Suppressor macrophage treated with lipopolysaccharide for 4 hours (primary cell): Measurements from ENCODE around the gene DSCAM.

Experiments used
- DNase-seq: peaks from one replicate; pipeline ENCODE4 v3.0.0-alpha.2; 2020

Gene DSCAM

DNA sequence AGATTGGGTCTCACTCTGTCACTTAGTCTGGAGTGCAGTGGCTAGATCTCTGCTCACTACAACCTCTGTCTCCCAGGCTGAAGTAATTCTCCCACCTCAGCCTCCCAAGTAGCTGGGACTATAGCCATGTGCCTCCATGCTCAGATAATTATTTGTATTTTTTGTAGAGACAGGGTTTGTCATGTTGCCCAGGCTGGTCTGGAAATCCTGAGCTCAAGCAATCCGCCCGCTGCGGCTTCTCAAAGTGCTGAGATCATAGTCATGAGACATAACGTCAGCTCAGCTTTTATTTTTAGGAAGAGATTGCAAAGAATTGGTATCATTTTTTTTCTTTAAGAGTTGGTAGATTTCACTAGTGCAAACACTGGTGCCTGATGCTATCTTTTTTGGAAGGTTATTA, 244.9 kb downstream of the DSCAM start:
- peak; percentile 14 for DNase-seq

DNA sequence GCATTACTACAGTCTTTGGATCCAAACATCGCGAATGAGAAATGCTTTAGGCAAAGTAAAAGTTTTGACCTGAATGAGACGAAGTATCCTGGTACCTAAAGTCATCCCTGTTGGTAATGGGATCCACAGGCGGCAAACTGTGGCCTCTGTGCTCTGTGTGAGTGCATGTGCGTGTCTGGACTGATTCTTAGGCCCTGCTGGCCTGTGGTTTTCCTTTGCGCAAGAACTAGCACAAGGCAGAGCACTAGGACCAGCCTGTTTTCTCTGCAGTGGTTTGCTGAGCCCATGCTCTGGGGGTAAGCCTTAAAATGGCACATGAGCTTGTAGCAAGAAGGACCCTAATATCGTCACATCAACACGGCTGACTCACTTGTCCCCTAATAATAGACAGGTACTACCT, 251.2 kb downstream of the DSCAM start:
- DNase-seq, result no peak

DNA sequence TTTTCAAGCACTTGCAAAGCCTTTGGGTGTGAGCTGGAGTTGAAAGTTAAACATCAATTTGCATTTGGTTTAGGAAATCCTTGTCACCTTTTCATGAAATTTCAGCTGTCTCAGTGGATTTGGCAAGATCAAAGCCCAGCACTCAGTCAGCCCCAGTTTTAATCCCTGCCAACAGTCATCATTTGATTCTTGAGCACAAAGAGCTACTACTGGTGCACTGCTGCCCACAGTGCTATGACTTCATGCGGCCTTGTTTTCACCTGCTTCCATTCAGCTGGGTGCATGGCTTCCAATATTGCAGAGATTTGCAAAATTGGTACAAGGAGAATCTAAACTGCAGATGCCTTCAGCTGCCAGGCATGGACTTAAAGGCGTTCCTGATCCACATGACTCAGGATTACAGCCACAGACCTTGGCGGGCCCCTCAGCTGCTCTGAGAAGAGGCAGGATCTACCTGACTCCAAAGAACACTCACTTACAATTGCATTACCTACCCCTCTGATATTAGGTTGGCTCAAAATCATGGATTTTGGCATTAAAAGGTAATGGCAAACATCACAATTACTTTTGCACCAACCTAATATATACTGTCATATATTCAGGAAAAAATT, 259.1 kb downstream of the DSCAM start:
- DNase-seq, result no peak

DNA sequence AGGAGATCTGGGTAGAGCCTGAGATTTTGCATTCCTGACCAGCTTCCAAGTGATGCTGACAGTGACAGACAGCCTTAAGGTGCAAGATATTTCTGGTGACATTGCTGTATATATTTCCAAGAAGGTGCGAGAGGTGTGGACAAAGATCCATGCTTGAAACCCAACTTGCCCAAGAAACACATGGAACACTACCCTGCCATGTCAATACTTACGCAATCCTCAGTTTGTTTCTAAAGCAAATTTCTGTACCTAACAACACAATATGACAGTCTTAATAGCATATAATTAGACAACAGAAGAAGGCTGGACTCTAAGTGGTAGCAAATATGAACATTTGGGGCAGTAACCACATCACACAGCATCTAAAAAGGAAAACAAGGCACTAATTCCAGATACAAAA, 260.4 kb downstream of the DSCAM start:
- no peak for DNase-seq

DNA sequence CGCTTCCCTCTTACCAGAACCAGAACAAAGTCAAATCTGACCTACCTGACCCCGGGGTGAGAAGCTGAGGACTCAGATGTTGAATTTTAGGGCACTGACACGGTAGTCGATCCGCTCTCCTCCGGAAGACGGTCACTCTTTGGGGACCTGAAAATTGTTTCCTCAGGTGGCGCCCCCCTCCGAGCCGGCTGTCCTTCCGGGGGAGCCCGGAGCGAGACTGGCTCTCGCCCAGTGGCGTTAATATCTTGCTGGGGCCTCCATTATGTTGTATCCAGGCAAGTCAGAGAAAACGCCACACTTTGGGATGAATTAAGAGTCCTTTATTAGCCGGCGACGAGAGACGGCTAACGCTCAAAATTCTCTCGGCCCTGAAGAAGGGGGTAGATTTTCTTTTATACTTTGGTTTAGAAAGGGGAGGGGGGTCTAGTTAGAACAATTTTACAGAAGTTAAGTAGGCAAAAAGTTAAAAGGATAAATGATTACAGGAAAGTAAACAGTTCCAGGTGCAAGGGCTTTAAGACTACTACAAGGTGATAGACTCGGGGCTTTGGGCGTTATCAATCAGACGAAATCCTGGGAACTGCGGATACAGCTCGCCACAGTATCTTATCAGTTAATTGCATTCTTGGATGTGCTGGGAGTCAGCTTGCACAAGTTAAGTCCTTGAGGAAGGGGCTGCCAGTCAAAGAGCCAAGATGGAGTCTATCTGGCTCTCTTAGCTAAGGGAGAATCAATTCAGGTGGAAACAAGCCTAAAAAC, 269.5 kb downstream of the DSCAM start:
- DNase-seq, result no peak

DNA sequence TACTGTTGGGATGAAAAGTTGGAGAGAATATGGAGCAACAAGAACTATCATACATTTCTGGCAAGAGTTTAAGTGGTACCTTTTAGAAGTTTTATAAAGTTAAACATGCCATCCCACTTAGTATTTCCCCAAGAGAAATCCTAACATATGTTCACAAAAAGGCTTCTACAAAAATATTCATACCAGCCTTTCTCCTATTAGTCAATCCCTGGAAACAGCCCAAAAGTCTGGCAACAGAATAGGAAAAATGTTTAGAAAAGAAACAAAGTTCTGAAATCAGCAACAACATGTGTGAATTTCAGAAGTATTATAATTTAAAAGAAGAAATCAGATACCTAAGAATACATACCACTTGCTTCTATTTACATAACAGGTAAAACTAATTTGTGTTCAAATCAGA, 271.0 kb downstream of the DSCAM start:
- no peak for DNase-seq

DNA sequence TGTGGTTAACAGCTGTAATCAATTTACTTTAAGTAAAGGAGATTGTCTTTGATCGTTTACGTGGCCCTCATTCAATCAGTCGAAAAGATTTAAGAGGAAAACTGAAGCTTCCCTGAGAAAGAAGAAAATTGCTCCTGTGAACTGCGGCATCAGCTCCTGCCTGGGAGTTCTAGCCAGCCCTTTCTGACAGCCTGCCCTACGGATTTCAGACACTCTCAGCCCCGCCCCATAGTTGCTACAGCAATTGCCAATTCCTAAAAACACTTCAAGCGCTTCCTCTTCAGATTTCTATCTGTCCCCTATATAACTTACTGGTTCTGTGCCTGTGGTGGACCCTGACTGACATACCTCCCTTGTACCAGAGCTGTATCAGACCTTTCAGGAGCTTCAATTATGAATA, 277.6 kb downstream of the DSCAM start:
- DNase-seq, result no peak

DNA sequence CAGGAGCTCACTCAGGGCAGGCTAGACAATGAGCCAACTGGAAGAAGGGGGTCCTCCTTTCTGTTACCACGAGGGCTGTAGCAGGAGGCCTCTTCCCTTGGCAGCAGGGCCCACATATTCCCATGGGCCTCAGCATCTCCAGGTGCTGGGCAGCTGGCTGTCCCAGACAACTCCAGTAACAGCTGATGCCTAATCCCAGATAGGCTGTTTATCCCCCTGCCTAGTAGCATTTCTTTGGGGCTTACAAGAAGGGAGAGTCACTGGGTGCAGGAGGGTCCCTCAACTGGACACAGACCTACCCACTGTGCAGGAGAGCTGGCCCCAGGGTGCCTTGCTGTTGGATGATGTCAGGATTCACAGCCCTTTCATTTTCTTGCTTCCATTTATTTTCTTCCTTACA, 278.2 kb downstream of the DSCAM start:
- DNase-seq, result no peak

DNA sequence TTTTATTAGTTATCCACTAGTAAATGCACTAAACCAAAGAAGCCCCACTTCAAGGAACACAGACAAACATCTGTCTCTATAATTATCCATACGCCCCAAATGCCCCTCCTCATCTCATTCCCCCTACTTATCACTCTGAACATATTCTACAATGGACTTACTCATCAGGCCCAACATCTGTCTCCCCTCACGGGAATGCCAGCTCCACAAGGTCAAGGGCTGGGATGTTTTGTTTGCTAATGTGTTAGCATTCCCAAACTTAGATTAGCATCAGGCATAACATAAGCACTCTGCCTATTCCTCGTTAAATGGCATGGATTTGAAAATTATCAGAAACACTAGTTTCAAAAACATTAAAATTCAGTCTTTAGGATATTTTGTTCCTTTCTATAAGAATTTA, 279.5 kb downstream of the DSCAM start:
- DNase-seq, result no peak

DNA sequence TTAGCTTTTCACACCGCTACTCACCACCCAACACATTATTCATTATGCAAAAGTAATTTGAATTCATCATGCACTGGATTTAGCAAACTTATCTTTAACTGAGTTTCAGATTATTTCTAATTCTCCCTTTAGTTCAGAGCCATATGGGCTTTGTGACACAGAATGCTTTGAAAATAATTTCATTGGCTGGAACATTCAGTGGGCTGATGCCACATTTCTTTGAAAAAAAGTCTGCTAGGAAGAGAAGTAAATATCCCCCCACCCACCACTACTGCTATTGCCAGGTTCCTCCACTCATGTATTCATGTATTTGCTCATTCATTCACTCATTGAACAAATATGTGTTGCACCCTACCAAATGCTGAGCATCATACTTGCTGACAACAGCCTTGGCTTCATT, 280.5 kb downstream of the DSCAM start:
- no peak for DNase-seq

DNA sequence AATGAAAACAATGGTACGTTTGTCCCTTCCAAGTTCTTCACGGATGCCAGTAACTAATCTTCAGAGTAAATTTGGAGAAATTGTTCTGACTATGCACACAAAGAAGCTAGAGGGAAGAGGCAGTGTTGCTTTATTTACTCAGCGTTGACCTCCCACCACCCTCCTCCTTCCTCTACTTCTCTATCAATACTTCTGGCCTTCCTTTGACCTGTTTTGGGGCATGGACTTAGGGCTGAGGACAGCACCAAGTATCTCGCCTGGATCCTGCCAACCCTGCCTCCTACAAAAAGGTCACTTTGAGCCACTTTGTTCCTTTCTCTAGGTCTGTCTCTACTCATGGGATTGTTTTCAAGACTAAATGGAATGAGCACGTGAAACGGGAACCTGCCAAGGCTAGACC, 282.6 kb downstream of the DSCAM start:
- DNase-seq, result no peak

DNA sequence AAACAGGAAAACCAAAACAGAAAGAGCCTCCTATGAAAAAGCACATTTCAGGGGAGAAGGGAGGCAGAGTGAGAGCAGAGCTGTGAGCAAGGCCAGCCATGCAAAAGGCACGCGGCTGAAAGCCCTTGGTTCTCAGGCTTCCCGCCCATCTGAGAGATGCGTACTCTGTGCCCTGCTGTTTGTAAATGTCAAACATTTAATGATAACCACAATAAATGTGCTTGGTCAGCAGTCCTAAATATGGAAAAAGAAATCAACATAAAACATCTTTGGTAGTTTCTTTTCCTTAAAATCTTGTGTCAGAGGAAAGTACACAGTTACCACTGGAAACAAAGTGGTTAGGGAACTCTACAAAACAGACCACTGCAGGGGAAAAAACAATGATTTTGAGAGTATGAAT, 283.1 kb downstream of the DSCAM start:
- DNase-seq, result peak; percentile 21

DNA sequence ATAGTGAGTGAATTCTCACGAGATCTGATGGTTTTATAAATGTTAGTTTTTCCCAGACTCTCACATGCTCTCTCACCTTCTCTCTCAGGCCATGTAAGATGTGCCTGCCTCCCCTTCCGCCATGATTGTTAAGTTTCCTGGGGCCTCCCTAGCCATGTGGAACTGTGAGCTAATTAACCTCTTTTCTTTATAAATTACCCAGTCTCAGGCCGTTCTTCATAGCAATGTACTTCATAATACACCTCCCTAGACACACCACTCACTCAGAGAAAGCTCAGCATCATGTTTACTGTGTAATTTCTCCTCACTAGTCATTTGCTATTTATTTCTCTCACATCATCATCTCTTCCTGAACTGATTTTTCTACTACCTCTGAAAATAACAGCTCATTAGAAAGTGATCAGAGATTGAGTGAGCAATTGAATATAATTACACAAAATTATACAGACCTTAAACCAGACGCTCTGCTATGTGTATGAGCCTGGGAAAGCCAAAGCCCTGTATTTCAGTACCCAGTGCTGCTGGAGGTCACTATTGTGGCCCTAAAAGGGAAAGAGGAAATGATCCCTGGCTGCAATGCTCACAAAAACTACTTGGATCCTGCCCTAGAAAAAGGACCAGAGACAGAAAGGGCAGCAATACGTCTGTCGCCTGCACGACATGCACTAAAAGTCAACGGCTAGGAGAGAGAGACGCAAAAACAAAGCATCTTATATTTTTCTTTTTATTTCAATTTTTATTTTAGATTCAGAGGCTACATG, 284.5 kb downstream of the DSCAM start:
- DNase-seq, result peak; percentile 10

DNA sequence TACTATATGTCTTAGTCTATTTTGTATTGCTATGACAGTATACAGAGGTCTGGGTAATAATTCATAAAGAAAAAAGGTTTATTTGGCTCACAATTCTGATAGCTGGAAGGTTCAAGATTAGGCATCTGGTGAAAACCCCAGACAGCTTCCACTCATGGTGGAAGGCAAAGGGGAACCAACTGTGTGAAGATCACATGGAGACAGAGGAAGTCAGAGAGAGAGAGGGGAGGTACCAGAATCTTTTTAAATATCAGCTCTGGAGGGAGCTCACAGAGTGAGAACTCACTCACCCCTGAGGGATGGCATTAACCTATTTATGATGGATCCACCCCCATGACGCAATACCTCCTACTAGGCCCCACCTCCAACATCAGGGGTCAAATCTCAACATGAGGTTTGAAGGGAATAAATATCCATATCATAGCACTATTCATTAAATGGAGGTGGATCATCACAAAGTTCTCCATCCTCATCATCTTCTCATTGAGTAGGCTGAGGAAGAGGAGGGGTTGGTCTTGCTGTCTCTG, 290.5 kb downstream of the DSCAM start:
- DNase-seq, result peak; percentile 22

DNA sequence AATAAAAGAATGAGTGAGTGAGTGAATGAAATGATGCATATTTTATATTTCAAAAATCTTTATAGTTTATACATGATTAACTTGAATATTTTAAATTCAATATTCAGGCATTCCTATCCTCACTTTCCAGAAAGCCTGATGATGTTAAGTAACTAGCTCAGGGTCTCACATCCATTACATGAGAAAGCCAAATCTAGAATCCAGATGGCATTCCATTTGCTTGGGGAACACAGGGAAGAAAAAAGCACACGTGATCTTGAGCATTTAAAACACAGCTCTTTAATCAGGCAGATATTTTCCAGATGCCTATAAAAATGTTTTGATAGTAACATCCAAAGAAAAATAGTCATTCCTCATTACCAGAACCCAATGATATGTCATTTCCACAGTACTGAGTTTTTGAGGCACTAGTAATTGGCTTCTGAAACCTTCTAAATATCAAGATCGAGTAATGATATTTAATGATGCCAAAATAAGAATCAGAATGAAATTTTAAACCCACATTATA, 291.9 kb downstream of the DSCAM start:
- DNase-seq, result no peak

DNA sequence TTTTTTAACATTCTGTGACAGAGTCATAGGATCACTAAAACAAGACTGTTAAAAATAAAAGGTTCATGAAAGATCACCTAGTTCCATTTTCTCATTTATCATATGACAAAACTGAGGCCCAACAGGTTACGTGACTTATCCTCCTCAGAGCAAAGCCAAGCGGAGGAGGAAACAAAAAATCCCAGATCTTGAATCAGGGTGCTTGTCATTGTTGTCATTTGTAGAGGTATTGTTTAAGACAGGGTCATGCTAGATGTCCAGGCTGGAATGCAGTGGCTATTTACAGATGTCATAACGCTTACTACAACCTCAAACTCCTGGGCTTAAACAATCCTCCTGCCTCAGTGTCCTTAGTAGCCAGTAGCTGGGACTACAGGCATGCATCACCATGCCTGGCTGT, 293.2 kb downstream of the DSCAM start:
- no peak for DNase-seq

DNA sequence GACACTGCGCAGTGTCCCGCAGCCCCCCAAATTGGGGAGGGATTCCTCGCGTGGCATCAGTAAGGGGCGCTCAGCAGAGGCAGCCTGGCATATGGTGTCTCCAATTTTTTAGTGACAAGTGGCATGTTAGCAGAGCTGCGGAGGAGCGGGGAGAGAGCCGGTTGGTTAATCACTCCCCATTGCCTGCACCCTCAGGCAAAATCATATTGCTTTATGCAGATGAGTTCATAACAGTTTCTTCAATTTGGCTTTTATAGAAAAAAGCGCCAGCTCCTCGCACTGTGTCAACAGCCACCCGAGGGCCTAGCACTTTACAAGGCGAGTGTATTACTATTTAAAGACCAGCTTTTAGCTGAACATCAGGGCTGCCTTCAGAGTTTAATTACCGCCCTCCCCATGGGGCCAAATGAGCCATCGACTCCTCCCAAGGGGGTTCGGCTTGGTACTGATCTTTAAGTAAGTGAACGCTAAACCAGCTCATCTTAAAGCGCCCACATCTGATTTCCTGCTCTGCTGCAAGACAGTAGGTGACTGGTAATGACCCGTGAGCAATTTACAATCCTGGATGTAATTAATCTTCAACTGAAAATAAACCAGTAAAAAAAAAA, 298.9 kb downstream of the DSCAM start:
- no peak for DNase-seq

DNA sequence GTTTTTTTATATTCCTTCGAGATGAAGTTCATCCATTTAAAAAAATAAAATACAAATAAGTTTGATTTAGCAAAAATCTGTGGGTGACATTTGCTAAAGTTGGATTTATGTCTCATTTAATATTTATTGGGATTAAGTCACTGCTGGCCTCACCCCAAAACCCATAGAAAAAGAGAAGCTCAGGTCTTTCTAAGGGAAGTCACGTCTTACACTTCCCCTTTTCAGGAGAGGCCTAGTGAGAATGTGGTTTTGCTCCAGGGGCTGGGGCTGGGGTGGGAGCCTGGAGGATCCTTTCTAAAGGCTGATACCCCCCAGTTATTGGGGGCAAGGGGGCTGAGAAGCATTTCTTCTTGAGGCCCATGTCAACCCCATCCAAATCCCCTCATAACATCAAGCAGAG, 300.3 kb downstream of the DSCAM start:
- DNase-seq, result peak; percentile 61

DNA sequence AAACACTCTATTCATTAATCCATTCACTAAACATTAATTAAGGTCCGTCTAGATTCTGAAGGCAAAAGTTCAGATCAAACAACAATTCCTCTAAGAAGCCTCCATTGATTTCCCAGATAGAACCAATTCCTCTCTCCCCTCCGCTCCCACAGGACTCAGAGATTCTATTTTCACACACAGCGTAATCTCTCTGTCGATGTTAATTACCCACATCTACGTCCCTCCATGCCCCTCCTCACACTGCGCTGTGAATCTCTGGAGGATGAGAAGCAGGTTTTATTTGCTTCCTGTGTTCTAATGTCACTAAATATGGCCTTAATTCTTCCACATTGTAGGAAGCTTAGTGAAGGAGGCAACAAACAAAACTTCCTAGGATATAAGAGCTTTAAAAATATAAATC, 306.7 kb downstream of the DSCAM start:
- DNase-seq, result no peak

DNA sequence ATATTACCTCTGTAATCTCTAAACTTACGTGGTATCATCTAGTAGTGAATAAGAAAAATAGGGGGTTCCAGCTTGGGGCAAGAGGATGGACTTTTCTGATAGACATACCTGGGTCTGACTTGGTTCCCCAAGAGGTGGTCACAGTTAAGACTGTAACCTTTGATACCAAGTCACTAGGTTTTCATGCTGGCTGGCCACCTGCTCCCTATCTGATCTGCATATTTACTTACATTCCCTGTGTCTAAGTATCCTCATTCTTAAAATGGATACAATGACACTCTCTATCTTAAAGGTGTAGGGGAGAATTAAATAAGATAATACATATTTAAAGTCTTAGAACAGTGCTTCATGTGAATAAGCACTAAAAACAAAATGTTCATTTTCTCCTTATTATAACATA, 312.1 kb downstream of the DSCAM start:
- DNase-seq, result no peak

DNA sequence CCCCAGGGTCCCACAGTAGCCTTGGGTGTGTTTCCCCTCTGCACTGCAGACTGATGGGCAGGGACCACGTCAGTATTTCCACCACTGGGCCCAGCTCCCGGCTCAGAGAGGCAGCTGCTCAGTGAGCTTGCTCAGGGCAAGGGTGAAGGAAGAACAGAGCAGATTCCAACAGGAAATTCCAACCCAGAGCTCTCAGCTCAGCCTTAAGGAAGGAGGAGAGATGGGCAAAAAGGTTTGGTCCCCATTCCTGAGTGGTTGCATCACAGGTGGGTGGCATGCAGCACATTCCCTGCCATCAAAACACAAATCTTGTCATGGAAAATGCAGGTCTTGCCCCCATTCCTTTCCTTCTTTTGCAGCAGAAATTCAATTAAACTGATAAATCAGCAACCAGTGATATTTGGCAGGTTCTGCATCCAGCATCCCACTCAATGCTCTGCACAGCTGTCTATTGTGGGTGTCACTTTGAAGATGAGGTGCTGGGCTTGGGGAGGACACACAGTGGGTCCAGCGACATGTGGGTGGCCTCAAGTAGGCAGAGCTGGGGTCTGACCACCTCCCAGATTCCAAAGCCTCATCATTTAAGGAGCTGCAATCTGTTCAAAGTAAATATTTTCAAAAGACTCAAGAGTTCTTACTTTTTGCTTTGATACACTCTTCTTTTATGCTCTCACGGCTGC, 315.4 kb downstream of the DSCAM start:
- no peak for DNase-seq

DNA sequence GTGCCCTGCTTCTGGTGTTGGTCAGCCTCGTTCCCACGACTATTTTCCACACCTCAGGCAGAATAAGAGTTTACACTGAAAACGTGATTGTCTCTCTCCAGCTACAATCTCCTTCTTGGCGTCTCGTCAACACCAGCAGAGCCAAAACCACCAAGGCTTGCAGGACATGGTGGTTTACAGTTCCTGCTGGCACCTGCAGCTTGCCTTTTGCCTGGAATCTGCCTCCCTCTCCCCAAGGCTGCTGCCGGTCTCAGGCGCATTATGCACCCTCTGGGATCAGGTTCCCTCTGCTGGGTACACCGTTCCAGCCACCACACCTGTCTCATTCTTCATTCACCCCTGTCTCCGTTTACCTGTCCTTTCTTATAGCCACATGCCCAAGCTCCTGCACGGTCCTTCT, 315.9 kb downstream of the DSCAM start:
- no peak for DNase-seq

DNA sequence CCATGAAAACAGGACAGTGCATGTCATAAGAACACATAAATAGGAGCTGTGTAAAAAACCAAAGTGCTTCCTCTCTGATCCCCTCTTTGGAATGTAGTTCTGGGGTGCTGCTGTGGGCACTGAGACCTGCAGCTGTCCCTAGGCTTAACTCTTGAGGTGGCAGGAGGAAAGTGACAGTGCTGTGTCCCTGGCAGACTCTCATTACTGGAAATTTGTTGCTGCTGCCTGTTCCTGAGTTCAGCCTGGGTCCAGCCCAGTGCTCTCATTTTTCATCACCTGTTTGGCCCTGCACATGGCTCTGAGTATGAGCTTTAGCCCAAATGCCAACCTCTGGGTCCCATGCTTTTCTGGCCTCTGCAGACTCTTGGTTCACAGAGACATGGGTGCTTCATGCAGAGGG, 329.3 kb downstream of the DSCAM start:
- DNase-seq, result no peak
